GM20431 (cell line): ENCODE measurements around the gene PAF1.
"Not testable (repeated sequence)": the region's sequence is repeated elsewhere in the genome, so short reads cannot be mapped to it uniquely, and the experiment has no call there.

ENCODE experiments used
- in situ Hi-C: fragments of 300-500 bp; cut with MseI, MboI; formaldehyde crosslinking; loops from one replicate; pipeline ENCODE4 v1.15.0; 2020; ENCODE audit warnings: low sequenced_read_pairs; ENCODE audit not compliant: unreplicated experiment

Gene PAF1

GRCh38 chr19:39360599-39360998 lies 30.3 kb downstream of the PAF1 start:
- in situ Hi-C loops = no loop called here

GRCh38 chr19:39359026-39359425 lies 31.9 kb downstream of the PAF1 start:
- in situ Hi-C loops = no loop called here

GRCh38 chr19:39356647-39357046 lies 34.3 kb downstream of the PAF1 start:
- in situ Hi-C loops = no loop called here

DNA sequence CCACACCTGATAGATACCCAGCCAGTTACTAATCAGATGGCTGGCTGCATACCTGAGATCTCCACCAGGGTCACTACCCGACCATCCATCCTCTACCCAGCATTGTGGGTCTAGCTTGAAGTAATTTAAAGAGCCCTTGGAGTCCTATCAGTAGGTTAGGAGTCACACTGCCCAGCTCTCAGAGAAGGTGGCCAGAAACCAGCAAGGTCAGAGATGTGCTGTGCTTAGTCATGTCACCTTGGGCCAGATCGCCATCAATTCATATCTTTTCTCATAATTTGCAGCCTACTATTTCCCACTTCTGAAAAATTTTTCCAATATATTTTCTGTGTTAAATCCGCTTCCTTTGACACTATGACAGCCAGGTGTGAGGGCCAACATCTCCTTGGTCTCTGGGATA lies 34.8 kb downstream of the PAF1 start:
- in situ Hi-C loops = no loop called here

DNA sequence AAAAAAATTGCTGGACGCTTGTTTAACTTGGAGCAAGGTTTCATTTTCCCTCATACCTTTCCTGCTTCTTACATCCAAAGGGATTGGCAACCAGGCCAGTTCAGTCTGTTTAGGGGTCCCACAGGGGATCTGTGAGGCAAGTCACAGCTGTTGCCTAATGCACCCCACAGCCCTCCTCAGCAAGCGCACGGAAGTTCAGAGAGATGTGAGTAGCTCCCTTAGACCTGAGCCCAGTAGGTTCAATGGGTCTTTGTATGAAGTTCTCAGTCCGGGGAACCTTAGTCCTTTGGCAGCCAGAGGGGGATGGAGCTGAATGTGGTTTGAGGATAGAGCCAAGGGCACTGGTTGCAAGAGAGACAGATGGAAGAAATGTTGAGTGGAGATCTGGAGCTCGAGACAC lies 35.7 kb downstream of the PAF1 start:
- in situ Hi-C loops = no loop called here

DNA sequence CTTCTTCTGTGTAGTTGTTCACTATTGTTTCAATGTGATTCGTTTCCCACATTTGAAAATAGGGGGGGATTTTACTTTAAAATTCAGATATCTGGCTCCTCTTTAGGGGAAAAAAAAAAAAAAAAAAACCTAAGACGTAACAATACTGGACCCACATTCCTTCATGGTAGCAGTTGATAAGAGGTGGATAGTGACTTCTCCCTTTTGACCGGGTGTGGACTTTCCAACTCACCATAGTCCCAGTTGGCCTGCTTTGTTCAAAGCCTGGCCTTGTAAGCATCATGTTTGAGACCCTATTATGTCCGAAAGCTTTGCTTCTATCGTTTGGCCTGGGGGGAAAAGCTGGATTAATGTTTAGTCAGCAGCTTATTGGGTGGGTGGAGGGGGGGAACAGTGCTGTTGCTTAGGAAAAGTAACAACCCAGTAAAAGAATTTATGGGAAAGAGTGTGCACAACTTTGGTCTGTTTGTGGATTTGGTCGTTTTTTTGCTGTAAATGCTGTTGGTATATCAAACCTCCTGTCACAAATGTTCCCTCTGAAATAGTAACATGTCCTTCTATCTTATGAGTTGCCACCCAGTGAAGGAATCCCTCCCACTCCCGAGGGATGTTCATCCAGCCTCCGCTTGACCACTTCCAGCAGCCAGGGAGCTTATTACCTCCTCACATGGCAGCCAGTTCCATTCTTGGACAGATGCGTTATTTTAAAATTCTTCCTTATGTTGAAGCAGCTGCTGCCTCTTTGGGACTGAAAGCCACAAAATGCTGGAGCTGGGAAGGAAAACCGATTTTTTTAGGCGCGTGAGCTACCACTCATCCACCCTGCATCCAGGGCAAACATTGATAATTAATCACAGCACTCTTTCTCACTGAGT lies 38.3 kb downstream of the PAF1 start:
- in situ Hi-C loops = no loop called here

GRCh38 chr19:39351537-39352064 lies 39.3 kb downstream of the PAF1 start:
- in situ Hi-C loops = no loop called here

- in situ Hi-C loops = no loop called here
Observed at GRCh38 chr19:39350156-39350555, 40.8 kb downstream of the PAF1 start.

- in situ Hi-C loops = no loop called here
Observed at GRCh38 chr19:39349326-39349725, 41.6 kb downstream of the PAF1 start.

DNA sequence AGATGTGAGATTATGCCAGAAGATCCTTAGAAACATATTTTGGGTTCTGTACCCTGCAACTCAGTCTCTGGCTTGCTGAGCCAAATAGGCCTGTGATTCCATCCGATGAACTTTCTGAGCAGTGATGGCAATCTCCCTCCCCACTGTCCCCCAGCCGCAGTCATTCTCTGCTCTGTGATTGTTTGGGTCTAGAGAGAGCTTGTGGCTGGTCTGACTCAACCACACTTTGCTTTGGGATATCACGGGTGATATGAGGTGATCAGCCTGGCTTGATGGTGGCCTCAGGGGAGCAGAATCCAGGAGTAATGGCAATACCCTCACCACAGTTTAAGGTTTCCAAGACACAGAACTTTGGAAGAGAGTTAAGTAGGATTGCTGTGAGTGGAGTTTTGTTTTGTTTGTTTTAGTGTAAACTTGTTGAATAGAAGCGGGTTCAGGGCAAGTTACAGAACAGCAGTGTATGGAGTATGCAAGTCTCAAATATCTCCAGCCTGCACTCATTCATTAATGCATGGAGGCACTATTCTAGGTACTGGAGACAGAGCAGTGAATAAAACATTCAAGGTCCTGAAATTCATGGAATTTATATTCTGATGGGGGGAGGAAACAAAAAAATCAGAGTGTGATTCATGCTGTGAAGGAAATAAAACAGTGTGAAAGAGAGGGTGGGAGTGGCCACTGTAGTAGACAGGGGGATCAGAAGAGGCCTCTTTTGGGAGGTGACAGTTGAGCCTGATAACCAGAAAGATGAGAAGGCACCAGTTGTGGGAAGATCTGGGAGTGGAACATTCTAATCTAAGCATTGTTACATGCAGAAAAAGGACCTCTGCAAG lies 43.4 kb downstream of the PAF1 start:
- in situ Hi-C loops = no loop called here

DNA sequence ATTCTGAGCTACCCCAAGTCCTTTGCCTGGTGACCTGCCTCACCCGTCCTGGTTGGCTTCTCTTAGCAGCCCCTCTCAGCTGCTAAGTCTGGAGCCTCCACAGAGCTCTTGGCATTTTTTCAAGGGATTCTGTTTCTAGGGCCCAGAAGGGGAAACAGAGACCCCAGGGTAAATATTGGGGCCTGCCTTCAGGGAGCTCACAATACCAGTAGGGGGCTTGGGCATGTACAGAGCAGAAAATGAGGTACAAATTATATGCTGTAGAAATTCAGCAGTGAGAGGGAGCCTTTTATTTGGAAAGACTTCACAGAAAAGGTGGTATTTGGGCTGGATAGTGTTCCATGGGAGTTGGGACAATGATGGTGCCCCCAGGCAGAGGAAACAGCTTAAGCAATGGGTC lies 45.0 kb downstream of the PAF1 start:
- in situ Hi-C loops = no loop called here

DNA sequence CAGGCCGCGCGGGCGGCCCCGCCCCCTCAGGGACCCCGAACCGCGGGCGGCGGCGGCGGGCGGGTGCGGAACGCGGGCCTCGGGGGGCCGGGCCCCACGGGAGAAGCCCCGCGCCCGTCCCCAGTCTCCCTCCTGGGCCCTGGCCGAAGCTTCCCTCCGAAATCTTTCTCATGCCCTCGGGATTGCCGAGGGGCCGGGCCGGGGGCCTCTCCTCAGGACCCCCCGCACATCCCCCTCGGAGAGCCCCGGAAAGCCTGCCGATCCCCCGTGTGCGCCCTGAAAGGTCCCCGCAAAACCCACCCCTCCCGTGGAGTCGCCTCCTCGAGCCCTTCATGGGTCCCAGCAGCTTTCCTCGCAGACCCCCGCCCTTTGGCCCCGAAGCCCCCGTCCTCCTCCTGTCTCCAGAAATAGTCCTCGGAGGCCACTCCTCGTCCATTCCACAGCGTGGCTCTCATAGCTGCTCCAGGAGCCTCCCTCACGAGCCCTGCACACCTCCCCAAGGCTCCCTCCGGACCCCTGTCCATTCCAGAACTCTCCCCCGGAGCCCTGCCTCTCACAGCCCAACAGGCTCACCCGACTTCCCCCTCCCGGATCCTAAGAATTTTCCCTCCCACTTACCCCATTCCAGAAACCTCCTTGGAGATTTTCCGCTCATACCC lies 48.1 kb downstream of the PAF1 start:
- in situ Hi-C loops = no loop called here

DNA sequence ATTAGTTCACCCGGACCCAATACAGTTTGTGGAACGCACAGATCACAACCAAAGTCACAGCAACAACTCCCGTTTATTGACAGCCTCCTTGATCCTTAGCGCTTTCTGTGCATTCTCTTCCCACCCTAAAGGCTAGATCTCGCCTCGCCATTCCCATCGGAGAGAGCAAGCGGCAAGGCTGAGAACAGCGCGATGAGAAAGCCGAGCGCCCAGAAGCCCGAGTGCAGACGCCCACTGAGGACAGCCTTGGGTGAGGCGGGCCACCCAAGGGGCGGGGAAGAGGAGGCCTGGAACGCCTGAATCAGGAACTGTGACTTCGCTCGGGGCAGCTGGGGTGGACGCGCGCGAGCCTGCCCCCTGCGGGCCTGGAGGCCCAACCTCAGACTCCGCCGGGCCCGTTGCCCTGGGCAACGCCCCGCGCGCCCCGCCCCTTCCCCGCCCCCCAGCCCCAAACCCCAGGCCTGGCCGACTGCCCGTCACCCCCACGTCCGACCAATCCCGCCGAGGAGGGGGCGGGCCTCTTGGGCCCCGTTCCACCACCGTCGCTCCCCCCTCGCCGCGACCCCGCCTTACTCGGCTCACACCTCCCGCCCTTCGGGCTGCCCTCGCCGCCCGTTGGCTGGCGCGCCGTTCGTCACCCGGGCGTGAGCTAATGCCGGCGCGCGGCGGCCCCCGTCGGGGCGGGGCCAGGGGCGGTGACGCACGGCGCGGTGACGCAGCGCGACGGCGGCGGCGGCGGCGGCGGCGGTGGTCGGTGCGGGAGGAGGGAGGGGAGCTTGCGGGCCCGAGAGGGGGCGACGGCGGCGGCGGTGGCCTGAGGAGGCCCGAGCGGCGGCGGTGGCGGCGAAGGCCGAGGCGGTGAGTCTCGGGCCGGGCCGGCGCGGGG lies 48.9 kb downstream of the PAF1 start, which contains the start of gene SAMD4B:
Gene SAMD4B, plus strand, starts transcription at position 703 of the 886 bp plus-strand sequence. CDS start 14,473 bp downstream, outside the sequence.
- in situ Hi-C loops = no loop called here

DNA sequence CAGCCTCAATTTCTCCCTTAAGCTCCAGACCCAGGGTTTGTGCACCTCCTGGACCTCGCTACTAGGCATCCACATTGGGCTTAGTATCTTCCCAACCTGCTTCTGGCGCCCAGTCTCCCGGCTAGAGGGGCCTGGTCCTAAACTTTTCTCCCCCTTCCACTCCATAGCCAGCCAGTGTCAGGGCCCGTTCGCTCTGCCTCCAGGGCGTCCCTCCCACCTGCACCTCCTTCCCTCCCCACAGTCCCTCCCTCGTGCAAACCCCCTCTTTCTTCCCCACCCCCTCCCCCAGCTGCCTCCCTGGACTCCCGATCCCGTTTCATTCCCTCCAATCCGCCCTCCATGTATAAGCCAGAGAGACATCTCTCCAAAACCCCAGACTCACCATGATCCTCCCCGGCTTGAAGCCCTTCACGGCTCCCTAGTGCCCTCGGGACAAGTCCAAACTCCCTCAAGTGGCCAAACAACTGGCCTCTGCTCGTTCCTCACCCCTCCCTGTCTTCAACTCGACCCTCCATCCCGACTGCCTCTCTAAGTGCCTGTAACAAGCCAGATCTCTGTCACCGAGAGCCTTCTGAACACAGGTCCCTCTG lies 49.7 kb downstream of the PAF1 start:
- in situ Hi-C loops = no loop called here

DNA sequence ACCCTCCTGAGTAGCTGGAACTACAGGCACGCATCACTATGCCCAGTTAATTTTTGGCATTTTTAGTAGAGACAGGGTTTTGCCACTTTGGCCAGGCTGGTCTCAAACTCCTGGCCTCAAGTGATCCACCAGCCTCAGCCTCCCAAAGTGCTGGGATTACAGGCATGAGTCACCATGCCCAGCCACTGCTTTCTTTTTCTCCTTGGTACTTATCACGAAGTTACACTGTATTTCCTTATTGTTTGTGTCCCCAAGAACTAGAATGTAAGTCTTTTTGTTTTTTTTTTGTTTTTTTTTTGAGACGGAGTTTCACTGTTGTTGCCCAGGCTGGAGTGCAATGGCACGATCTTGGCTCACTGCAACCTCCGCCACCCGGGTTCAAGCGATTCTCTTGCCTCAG lies 50.8 kb downstream of the PAF1 start:
- in situ Hi-C loops = not testable (repeated sequence)

- in situ Hi-C loops = no loop called here
Observed at GRCh38 chr19:39339674-39340073, 51.2 kb downstream of the PAF1 start.

DNA sequence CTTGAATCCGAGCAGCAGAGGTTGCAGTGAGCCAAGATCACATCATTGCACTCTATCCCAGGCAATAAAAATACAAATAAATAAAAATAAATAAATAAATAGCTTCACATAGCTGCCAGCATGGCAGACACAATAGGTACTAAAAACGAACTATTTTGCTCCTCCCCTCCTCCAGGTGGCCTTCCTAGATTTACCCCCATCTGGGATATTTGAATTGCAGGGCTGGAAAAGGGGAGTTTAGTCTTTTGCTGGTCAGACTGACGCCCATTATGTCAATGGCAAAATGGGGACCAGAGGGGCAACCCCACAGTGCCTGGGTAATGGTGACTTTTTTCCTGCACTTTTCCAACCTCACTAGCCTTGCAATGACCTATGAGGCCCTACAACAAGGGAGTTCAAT lies 54.4 kb downstream of the PAF1 start:
- in situ Hi-C loops = no loop called here
